HTR-8/SVneo (cell line): ENCODE data around the gene PSMB1.

Experiments used
- DNase-seq: peaks from one replicate; pipeline ENCODE4 v3.0.0; 2011; ENCODE audit warnings: low spot score, mixed read lengths; ENCODE audit not compliant: insufficient read length
- FAIRE-seq: peaks from 2 replicates; lab custom pipeline; 2011; peaks lifted over from hg19 to GRCh38; lab: Jason Lieb, UNC

PSMB1 gene

DNA sequence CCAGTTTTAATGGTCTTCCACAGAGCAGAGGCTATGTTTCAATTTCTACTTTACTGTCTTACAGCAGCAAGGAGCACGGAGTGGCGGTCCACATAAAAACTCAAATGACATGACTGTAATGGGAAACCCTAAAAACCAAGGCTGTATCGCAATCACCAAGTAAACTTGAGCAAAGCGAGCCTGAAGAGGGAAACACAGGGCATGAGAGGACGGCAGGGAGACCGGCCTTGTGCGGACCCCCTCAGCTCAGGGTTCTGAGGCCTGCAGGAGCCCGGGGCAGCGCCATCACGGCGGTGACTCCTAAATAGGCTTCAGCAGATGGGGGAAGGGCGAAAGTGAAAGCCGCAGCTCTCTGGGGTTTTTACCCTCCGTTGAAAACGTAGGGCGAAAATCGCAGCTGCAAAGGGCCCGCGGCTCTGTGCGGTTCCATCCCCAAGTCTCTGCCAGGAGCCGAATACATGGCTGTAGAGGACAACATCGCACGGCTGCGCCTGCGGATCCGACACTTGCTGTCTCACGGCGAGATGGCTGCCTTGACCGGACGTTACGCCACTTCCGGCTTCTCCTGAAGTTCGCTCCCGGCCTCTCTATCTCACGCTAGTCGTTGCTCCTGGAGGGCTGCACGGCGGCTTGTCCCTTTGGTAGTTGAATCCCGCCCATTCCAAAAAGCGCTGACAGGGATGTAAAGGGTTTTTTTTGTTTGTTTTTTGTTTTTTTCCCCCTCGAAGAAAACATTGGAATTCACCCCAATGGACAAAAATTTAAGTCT, at the start of gene PSMB1:
TSS of gene PSMB1 (minus strand) at position 543 of the 769 bp plus-strand sequence. CDS start at position 478, 65 bp downstream.
- FAIRE-seq (no peak), DNase-seq (peak; percentile 71)

GRCh38 chr6:170597278-170597677, 44.2 kb upstream of the PSMB1 start:
- FAIRE-seq (no peak), DNase-seq (no peak)

DNA sequence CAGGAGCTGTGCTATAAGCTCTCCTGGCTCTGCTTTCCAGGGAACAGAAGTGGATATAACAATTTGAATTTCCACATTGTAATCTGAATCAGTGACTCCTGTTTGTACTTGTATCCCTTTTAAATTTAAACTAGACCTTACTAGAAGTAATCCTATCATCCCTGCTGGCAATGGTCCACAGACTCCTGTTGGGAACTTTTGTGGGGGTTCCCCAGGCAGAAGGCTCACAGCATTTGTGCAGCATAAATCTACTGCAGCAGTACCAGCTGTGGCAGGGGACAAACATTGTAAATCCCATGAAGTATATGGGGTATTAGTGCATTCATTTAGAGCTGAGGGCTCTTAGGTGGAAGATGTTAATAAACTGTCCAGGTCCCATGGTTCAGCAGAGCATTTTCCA, 43.3 kb upstream of the PSMB1 start:
- FAIRE-seq (no peak), DNase-seq (no peak)

DNA sequence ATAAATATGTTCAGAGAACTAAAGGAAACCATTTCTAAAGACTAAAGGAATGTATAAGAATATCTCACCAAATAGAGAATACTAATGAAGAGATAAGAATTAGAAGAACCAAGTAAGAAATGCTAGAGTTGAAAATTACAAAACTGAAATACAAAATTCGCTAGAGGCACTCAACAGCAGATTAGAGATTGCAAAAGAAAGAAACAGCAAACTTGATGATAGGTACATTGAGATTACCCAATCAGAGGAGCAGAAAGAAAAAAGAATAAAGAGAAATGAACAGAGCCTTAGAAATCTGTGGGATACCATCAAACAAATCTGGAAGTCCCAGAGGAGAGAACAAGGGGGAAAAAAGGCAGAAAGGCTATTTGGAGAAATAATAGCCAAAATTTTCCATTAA, 37.6 kb upstream of the PSMB1 start:
- FAIRE-seq: no peak
- no peak for DNase-seq

DNA sequence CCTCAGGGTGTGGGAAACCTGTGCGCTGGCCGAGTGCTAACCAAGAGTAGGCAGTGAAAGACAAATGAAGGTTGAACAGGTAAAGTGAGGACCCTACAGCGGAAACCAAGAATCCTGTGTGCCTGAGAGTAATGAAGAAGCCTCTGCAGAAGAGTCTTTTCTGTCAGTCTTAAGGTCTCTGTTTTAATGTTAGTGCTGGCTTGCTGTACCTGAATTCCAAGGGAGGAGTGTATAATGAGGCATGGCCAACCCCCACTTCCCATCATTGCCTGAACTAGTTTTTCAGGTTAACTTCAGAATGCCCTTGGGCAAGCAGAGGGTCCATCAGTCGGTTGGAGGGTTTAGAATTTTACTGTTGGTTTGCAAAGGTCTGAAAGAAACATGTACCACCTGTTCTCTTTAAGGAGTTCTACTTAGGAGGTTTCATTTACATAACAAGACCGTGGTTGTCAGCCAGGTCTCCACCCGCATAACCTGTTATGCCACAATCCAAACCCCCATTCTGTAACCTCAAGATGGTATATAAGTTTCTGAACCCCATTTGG, 31.9 kb upstream of the PSMB1 start:
- FAIRE-seq (no peak), DNase-seq (no peak)

GRCh38 chr6:170584181-170584953, 31.3 kb upstream of the PSMB1 start, which contains the start of gene PDCD2:
PDCD2 (minus strand) TSS chr6:170584637; CDS start chr6:170584581, 56 bp downstream.
- FAIRE-seq: no peak
- DNase-seq: peak; percentile 91

- FAIRE-seq: no peak
Observed at GRCh38 chr6:170583756-170584180, 30.7 kb upstream of the PSMB1 start.

DNA sequence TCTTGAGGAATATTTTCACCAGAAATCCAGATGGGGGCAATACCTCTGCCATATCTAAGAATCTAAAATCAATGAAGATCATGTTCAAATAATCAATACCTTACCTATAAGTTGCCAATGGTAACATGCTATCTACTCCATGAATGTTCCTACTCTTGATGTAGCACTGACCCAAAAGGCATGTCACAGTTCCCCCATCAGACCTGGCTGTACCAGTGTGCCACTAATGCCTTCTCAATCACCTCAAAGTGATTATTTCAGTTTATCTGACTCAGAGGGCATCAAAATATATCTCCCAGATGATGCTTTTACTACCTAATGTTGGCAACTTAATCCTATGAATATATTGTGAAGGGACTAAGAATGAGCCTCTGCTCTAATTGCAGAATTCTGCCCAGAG, 25.8 kb upstream of the PSMB1 start:
- DNase-seq (no peak), FAIRE-seq (no peak)

More at GRCh38 chr6:170583756-170584180, 30.7 kb upstream of the PSMB1 start:
- no peak for DNase-seq

DNA sequence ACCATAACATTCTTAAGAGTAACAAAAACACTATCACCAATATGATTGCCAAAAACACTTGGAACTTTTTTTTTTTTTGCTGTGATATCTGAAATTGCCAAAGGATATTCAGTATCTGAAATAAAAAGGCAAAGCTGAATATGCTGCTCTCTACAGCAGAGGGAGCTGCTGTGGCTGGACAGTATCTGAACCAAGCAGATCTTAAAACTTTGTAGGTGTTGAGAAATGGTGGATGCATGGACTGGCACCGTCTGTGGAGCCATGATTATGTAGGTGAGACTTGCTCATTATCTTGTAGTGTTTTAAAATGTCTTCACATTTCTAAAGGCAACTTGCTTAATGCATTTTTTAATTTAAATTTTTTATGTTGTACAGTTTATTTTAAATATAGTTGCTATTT, 22.1 kb upstream of the PSMB1 start:
- FAIRE-seq (no peak), DNase-seq (no peak)

- DNase-seq (no peak), FAIRE-seq (no peak)
Observed at GRCh38 chr6:170572704-170573466, 19.8 kb upstream of the PSMB1 start.

DNA sequence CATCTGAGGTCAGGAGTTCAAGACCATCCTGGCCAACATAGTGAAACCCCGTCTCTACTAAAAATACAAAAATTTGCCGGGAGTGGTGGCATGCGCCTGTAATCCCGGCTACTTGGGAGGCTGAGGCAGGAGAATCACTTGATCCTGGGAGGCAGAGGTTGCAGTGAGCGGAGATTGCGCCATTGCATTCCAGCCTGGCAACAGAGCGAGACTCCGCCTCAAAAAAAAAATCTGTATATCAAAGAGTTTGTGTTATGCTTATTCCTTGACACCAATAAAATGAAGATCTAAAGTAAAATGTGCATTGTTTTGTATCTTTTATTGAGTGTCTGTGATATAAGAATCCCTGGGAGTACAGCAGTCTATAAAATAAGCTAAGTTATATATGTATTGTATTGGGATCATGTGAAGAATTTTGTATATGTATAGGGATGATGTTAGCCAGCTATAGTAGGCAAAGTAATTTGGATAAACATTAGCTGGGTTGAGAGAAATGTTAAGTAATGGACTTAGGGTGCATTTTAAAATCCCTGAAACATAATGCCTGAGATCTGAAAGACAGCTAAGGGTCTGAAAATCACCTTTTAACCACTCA, 11.9 kb upstream of the PSMB1 start:
- no peak for FAIRE-seq

GRCh38 chr6:170561555-170561954, 8.4 kb upstream of the PSMB1 start:
- FAIRE-seq (no peak), DNase-seq (no peak)

More for the DNA sequence above, 11.9 kb upstream of the PSMB1 start:
- no peak for DNase-seq

GRCh38 chr6:170555305-170555704, 2.2 kb upstream of the PSMB1 start:
- DNase-seq (no peak), FAIRE-seq (no peak)

DNA sequence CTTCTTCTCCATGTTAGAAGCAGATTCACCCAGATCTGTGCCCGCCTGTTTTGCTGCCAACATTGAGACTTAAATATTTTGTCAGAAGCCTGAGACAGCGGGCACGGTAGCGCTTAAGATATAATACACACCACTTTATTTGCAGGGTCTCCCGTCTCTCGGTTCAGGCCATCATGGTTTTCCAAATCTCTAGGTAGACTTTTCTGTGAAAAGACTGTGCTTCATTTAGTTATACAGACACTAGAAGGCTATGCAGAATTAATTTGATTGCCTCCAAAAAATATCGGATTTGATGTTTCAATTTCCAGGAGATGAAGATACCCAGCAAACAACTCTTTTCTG, 1.7 kb upstream of the PSMB1 start:
- FAIRE-seq (no peak), DNase-seq (no peak)

- peak; percentile 80 for FAIRE-seq
- DNase-seq: peak; percentile 92
Observed at GRCh38 chr6:170554013-170554795, 1.1 kb upstream of the PSMB1 start, which contains the start of gene TBP. TBP (plus strand) TSS chr6:170554369; CDS start chr6:170557030, 2,661 bp downstream.

GRCh38 chr6:170553534-170554012, 466 bp upstream of the PSMB1 start:
- DNase-seq (peak; percentile 14), FAIRE-seq (no peak)

- no peak for DNase-seq
- FAIRE-seq: no peak
Observed at GRCh38 chr6:170545405-170545804, 7.7 kb downstream of the PSMB1 start.

DNA sequence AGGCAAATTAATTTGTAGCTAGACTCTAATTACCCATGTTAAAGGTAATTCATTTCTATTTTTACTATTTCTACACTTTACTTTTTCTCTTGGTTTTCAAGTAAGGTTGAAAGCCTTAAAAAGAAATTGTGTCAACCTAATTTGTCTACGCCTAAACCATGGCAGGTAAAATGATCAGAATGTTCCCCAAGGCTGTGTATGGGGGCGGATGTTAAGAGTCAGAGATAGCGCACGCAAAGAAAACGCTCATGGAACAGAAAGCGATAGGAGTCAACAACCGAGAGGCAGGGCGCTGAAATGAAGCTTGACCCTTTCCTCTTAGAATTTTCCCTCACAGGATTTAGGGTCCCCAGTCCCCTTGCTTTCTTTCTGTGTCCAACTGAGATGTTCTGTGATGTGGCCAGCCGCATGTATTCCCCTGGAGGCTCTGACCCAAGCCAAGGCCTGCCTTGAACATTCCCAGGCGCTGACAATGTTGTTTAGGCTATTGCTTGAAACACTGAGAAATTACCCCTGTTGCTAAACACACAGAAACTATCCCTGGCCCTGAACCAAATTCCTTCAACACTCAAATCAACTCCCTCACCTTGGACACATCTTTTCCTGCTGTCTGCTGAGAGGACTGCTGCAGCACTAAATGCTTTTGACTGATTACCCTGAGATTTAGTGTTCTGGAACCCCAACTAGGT, 10.9 kb downstream of the PSMB1 start:
- DNase-seq (no peak), FAIRE-seq (no peak)
